NCI-H510A treated with DMSO at 0.1 percent for 48 hours (cell line): ENCODE results near the gene SND1.

Source experiments
- DNase-seq: peaks from one replicate; lab custom pipeline; 2025; lab: John Stamatoyannopoulos, UW

The SND1 gene

DNA sequence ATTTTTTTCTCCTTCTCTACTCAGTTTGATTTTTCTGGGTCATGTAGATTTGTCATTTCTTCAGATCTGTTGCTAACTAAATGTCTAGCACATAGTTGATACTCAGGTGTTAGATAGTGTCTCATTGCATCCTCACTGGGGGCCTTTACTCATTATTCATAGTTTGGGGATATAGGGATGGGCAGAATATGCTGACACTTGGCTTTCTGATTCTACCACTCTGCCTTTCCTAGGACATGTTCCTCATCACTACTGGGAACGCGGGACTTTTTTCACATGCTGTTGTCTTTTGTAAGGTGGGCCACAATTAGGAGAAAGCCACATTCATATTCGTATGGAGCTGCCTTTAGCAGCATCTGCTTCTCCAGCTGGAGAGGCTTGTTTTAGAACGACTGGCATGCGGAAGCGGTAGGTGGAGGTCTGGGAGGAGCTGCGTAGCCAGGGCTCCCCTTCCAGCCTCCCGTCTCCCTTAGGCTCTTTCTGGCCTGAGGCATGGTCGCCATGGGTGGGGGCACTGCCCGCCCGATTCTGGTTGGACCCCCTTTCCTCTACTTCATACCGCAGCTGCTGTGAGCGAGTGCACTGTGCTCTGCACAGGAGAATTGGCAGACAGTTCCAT lies 78.8 kb downstream of the SND1 start:
- DNase-seq, result no peak

DNA sequence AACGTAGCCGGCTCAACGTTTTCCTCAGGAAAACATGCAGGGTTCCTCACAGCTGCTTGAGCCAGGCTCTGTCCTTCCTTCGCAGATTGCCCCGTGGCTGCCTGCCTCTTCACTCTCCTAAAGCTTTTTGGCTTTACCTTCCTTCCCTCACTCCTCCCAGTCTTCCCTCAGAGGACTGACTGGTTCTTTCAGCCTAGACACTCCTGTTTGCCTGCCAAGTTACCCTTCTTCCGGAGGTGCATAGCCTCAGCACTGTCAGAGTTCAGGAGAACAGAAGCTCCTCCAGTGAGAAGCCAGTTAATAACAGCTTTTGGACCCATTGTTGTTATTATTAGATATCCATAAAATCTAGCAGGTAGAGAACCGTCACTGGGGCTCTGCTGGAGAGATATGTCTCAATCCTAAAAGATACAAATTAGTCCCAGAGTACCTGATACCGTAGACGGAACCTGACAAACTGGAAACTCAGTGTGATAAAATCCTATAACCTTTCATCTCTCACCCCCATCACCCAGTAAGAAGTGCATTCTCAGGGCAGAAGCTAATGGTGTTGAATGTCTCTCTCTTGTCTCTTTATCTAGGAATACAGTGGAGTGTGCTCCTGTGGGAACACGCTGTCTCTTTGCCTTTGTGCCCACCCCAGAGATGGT lies 79.6 kb downstream of the SND1 start:
- DNase-seq, result no peak

DNA sequence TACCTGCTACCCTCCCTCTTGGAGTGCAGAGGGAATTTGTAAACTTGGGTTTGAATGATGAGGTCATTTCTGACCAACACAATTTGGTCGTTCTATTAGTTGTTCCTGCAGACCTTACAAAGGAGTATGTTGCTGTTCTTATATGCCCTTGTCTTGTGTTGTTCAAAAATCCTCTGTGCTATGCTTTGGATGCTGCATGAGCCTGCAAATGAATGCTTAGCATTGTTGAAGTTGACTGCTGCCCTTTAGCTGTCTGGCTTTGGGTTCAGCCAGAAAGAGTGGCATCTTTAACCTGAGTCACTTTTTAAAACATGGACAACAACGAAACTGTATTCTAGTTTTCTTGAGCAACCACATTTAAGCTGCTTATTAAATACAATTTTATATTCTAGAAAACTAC lies 80.3 kb downstream of the SND1 start:
- no peak for DNase-seq

DNA sequence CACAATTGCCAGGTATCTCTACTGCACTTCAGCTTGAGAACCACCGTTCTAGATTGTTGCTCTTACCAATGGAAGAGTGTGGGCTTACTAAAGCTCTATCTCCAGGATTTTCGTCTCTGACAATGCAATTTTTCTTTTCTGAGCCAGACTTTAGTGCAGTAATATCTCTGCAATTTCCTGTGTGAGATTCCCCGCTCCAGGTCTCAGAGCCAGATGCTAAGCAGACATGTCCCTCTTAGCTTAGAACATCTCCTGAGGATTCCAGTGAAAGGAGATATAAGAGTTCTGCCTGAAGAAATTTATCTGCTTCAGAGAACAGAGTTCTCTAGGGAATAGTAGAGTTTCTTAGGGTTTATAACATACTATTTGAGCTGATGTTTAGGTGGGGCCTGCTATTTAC lies 82.0 kb downstream of the SND1 start:
- no peak for DNase-seq

DNA sequence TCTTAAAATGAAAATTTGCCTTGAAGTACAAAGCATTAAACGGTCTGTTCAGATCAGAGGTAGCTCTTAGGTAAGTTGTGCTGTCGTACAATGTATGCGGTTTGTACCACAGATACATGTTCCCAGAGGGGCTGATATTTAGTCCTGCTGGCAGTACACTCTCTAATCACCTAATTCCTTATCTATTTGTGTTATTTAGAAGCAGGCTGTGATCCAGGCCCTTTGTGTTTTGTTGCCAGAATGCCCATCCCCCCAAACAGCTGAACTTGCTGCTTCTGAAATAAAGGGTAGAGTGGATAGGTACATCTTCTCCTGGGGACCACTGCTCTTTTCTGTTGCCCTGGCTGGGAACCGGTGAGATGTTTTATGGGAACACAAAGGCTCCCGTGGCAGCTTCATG lies 84.5 kb downstream of the SND1 start:
- DNase-seq, result no peak

DNA sequence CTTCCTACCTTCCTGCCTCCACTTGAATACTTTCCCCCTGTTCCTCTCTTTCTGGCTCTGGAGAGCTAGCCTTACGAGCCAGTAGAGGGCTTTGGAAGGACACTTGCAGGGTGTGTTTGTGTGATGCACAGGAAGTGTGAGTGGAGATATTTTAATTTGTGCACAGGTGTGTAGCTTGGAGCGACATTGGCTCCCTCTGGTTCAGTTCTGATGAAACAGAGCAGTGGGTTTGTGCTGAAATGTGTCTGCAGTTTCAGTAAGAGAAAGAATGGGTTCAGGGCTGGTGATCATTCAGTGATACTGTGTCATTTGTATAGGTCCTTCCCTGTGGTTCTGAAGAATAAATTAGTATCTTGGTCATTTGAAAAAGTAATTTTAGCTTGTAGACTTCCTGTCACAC lies 86.9 kb downstream of the SND1 start:
- DNase-seq, result no peak

DNA sequence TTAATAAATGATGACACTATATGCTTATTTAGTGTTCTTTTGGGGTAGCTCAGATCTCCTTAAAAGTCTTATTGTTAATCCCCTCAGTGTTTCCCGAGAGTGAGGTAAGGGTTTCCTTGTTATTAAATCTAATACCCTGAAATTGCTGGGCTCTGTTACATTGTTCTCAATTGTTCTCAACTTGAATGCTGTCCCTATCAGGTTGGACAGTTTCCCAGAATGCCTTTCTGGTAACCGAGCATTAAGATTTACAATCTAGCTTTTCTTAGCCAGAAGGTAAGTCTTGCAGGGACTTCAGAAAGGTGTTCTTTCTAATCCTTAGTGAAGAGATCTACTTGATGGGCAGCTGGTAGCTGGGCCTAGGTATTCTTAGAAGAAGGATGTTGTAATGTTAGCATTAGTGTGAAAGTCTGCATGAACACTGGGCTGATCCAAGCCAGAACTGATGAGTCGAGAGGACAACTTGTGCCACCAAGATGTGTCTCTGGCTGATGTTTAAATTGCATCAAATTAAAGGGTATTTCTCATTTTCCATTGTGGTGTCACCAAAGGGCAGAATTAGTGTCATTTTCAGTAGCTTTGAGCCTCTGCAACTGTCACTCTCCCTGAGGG lies 89.9 kb downstream of the SND1 start:
- DNase-seq, result no peak

DNA sequence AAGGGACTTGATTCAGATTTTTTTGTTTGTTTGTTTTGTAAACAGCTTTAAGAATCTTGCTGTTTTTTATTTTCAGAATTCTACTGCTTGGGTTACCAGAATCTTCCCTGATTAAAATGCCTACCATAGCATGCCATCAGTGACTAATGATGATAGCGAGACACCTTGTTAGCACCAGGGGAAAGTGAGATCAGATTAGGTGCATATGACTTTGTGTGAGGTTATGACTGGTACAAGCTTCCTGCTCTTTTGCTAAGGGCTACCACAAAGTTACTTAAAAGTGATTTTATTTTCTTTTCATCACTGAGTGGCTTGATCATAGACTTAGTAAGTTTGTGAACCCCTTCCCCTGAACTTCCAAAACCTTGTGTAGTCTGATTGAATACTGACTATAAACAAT lies 93.5 kb downstream of the SND1 start:
- no peak for DNase-seq

DNA sequence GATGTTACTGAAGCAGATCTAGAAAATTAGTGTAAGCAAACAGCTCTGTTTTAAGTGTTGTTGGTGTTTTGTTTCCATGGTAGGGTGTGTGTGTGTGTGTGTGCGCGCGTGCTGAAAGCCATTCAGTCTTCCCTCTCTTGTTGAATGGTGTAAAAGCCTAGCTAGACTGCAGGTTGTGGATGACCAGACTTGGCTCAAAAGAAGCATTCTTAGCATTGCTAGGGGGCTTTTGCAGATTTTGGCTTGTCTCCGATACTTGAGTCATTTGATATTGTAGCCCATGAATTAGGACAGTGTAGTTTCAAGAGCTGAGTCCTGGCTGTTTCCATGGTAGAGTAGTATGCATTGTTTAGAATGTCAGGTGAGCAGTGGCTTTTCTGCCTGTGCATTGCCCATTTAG lies 99.1 kb downstream of the SND1 start:
- no peak for DNase-seq

DNA sequence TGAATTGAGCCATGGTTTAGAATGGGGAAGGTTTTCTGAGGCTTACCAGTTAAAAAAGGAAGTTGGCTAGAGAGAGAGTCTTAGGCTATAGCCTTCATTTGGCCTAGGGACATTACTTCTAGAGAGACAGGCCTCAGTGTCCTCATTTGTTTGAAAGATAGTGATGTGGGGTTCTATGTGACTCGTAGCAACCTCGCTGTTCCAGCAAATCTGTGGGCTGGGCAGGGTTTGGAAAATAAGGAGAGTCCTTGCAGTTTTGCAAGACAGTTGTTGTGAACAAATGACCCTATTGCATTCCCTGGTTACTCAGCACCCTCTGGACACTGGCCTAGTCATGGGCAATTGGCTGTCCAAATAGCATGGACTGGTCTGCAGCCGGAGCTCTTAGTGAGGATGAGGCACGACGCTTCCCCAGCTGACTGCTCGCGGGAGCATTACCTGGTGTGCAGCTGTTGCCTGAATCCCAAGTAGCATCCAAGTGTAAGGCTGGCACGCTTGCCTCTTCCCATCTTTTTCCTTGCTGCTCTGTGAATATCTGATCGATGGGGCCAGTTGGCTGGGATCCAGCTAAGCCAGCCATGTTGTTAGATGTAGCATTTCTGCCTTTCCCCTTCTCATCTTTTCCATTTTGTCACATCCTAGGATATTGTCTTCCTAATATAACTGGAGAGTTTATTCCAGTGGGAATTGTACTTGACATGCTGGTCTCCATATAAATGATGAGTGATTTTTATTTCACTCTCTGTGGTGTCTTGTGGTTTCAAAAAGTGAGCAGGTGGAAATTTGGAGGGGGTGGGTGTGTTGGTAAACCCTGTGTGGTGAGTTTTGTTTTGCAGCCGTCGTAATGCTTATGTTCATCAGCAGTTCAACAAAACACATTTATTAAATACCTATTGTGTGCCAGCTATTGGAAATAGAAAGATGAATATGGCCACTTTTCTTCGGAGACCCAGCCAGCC lies 99.8 kb downstream of the SND1 start:
- no peak for DNase-seq

DNA sequence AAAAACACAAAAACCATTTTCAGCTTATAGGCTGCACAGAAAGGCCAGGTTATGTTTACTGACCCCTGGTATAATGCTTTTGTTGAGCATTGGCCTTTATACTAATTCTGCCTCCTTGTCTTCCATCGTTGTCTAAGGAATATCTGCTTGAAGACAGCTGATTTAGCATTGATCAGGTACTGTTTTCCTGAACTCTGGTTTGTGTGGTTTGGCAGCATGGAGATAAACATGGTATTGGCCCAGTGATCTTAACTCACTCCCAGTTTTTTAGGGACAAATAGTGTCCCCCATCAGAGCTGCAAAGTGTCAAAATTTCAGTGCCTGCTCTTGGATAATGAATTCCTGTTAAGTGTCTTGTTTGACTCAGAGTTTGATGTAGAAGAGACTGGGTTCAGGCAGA lies 100.8 kb downstream of the SND1 start:
- DNase-seq, result no peak

DNA sequence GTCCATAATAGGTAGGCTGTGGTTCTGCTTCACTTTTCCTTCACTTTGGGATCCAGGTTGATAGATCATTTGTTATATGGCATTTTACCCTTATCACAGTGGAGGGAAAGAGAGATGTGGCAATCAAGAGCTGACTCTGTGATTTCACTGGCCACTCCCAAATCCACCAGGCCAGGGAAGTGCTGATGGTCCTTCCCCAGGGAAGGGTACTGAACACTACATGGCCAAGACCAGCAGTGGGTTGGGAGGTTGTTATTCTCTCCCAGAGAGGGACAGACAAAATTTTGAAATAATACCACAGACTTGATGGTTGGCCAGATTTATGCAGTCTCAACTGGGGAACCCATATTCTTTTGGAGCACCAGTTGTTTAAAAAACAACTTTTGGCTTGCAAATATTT lies 102.5 kb downstream of the SND1 start:
- DNase-seq, result no peak

DNA sequence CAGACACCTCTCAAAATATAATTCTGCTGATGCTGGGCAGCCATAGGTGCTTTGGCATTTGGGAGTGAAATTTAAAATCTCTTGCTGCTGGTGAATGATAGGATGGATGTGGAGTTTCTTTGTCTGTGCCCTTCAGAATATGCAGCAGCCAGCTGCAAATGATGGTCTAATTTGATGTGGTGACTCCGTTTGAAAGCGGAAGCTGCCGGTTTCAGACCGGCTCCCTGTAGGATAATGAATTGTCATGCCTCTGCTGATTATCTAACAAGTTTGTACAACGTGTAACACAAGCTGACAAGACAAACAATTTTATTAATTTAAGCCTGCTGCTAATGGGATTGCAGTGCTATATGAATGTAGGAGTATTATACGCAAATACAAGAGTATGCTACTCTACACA lies 103.5 kb downstream of the SND1 start:
- DNase-seq, result no peak

DNA sequence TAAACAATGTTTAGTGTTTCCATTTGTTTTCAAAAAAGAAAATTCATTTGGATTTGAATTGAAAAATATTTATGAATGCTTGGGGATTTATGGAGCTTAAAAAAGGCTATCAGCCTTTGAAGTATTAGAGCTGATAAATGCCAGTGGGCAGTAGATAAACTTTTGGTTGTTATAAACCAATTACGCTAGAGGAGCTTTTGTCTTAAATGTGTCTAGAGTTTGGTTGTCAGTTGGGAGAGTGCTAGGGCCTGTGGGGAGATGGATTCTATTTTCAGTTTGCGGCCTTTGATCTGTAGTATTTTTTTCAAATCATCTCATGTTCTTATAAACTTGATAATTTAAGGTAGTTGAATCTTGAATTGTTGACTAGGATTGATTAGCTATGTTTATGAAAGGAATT lies 104.0 kb downstream of the SND1 start:
- DNase-seq, result no peak

DNA sequence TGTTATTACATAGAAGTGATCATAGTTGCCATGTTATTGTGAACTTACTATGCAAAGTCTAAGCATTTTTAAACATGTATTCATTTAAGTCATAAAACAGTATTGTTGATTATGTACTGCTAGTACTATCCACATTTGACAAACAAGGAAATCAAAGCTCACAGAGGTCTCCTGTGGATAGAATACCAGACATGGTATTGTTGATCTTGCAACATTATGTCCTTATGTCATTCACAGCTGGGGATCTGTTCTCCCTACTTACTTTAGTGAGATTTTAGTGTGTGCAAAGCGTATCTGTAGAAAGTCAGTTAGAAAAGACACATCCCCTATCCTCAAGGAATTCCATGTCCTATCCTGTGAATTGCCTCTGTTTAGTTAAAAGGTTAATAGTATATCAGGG lies 106.1 kb downstream of the SND1 start:
- no peak for DNase-seq

DNA sequence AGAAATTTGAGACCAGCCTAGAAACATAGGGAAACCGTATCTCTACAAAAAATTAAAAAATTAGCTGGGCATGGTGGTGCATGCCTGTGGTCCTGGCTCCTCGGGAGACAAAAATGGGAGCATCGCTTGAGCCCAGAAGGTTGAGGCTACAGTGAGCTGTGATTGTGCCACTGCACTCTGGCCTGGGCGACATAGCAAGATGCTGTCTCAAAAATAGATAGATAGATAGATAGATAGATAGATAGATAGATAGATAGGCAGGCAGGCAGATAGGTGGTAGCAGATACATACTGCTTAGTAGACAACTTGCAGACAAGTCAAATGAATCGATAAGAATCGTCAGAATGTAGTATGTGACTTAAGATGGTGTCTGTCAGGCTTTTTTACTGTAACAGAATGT lies 106.9 kb downstream of the SND1 start:
- no peak for DNase-seq

DNA sequence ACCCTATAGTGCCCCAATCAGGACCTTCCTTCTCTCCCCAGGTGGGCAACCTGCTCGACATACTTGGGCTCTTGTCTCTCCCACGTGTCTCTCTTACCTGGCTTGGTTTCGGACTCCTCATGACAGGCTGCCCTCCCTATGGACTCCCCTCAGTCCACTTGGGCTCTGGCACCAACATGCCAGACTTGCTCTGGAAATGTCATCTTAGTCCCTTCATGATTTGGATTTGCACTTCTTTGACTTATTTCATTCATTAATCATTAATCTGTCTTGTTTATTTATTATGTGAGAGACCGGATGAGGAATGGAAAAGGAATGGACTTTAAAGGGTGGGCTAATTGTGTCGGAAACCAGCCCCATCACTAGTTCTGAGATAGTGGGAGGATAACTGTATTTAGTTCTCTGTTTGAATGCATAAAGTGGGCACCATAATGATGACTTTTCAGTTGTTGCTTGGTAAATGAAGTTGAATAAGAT lies 108.0 kb downstream of the SND1 start:
- no peak for DNase-seq

DNA sequence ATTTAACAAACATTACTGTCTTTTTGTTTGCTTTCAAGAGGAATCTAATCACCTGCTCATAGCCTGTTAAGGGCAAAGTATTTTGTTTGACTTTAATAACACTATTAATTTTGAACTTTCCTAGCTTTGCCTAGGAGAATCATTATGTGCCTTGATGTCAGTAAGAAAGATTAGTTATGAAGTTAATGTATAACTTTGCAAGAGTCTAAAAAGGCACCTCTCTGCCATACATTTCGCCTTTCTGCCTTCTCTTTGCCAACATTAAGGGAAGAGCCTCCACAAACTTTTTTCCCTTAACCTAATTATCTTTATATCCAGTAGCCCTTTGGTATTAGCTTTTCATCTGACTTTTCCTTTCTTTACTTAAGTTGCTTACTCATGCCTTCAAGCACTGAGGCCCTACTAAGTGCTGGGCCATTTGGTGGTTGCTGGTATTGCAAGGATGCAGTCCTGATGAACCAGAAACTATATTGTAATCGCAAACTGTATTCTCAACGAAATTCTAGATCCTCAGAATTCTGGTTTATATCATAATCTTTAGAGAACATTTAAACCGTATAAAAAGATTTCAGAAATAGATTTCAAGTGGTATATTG lies 108.5 kb downstream of the SND1 start:
- DNase-seq, result no peak

DNA sequence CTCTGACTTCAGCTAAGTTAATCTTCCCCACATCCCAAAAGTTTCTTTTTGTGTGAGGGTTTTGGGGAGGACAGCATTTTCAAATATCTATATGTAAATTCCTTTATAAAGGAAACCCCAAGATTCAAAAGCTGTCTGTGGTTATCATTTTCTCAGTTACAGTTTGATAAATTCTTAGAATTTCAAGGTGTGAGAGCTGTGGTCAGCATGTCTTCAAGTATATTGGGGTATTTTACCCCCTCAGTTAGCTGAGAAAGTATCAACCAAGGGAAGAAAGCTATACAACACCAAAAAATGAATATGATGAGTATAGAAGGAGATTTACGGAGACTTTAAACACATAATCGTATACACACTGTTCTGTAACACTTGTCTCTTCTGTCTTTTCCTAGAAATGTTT lies 109.2 kb downstream of the SND1 start:
- no peak for DNase-seq

DNA sequence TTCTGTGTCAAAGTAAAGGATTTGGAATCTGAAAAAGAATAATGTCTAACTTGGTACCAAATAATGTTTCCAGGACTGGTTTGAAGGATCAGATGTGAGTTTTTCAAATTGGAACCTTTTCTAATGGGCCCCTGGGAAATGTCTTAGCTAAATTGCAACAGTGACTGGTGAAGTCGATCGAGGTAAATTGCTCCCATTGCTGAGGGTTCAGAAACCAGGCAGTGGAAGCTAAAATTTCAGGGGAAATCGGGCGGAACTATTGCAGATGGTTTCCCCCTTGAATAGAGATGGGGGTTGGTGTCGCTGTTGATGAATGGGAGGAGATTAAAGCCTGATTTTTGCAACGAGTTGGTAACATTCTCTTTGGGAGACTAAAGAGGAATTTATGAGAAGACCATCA lies 112.7 kb downstream of the SND1 start:
- DNase-seq, result no peak

DNA sequence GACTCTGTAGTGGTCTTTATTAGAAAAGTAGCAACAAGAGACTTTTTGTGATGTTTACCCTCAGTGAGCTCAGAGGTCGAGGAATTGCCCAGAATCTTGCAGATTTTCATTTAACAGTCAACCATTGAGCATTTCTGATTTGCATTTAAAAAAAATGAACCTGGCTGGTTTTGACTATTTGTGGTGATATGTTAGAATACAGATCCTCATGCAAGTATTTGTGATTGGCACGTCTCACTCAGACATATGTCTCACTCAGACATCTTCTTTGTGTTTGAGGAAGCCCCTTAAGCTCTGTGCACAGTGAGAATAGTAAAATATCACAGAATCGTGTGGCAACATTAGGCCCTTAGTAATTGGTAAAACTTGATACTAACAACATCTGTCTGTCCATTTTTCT lies 113.2 kb downstream of the SND1 start:
- no peak for DNase-seq

DNA sequence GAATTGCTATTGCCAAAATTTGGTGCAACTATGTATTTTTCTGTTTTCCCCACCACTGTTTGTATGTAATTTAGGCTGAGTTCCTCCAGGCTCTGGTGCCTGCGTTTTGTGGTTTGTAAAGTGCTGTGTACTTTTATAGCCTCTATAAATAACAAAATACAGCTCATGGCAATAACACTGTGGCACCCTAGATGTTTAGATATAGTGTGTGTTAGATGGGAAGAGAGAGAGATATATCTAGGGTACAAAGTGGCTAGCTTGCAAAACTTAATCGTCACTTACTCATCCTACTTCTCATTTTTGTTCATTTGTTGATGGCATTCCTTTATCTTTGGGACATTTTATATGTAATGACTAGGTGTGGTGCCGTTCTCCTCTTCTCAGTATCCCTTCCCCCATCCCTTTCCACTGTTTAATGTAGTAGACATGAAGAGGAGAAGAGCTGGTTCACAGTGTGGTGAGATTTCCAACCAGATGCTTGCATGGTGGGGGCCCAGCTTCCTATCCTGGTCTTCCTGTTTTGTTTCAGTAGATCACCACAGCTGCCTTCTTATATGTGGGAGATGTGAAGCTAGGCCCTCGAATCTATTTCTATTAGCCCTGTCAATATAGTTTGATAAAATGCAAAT lies 115.0 kb downstream of the SND1 start:
- no peak for DNase-seq
